AML-193 (cell line): ENCODE results near the gene ENDOG.
"Not testable (repeated sequence)": the region's sequence is repeated elsewhere in the genome, so short reads cannot be mapped to it uniquely, and the experiment has no call there.

Source experiments
- DNase-seq, 2 experiments: peaks; one replicate each; lab custom pipeline; 2025; lab: John Stamatoyannopoulos, UW

Gene ENDOG

DNA sequence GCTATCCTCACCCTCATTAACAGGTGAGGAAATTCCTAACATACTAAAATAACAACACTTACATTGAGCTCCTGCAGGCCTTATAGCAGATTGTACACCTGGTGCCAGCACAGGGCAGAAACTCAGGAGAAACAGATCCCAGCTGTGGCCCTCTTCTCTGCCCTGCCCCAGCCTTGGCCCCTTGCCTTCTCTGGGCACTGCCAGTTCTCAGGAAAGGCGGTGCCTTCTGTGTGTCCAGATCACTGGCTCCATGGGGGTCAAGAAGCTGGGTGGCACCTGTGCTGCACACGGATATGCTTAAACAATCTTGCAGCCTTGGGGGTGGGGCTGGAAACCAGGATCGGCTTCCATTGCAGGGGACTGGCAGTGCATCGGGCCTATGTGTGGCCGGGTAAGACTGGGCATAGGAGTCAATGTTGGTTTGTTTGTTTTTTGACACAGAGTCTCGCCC is 44.1 kb downstream of the ENDOG start:
- DNase-seq = no peak

DNA sequence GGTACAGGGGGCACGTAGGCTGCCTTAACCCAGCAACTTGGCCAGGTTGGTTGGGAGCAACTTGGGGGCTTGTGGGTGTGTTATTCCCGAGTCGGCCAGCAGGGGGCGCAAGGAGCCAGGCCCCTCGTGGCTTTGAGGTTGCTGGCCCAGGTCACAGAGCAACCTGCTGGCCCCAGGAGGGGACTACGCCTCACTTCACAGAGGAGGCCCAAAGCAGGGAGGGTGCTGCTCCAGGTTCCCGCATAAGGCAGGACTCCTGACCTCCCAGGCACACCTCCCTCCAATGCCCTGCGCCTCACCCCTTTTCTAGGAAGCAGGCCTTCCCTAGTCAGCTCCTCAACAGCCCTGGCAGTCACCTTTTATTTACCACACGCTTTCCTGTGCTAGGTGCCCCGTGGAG is 45.3 kb downstream of the ENDOG start:
- DNase-seq = peak; percentile 49 to 55

DNA sequence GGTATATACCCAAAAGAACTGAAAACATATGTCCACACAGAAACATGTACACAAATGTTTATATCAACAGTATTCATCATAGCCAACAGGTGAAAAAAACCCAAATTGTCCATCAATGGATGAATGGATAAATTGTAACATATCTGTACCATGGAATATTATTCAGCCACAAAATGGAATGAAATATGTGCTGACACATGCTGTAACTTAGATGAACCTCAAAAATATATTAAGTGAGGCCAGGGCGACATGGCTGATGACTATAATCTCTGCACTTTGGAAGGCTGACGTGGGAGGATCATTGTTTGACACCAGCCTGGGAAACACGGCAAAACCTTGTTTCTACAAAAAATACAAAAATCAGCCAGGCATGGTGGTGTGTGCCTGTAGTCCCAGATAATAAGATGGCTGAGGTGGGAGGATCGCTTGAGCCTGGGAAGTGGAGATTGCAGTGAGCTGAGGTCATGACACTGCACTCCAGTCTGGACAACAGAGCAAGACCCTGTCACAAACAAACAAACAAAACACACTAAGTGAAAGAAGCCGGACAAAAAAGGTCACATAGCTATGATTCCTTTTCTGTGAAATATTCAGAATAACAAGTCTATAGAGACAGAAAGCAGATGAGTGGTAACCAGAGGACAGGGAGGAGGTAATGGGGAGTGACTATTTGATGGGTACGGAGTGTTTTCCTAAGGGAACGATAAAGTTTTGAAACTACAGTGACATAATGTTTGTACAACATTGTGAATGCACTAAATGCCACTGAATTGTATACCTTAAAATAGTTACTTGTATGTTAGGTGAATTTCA is 52.0 kb downstream of the ENDOG start:
- no peak for DNase-seq

DNA sequence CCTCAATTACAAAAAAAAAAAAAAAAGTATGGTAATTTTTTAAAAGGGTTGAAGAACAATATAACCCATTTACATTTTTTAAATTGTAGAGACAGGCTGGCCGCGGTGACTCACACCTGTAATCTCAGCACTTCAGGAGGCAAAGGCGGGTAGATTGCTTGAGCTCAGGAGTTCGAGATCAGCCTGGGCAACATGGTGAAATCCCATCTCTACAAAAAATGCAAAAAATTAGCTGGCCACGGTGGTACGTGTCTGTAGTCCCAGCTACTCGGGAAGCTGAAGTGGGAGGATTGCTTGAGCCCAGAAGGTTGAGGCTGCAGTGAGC is 52.6 kb downstream of the ENDOG start:
- DNase-seq = not testable (repeated sequence)
